ENCODE data around the gene AGBL1.

DNA sequence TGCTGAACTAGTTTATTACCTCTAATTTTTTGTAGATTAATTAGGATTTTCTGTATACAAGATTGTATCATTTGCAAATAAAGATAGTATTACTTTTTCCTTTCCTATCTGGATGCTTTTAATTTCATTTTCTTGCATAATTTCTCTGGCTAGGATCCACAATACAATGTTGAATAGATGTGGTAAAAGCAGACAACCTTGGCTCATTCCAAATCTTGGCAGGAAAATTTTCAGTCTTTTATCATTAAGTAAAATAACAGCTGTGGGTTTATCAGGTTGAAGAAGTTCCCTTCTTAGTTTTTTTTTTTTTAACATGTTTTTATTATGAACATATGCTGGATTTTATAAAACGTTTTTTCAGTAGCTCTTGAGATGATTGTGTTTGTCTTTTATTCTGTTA lies 422.6 kb downstream of the AGBL1 start:
- TF ChIP-seq CTCF (IDR thresholded peaks at IDR 0.05; ENCODE audit: insufficient read depth, low read length): no peak
- no peak for TF ChIP-seq POLR2AphosphoS5 (IDR thresholded peaks at IDR 0.05; ENCODE audit: low read depth)

All from HL-60 (cell line).